Adrenal gland (tissue), 12 donors: Measurements from ENCODE around the gene AKAP13. TPM values are rescaled to one million over a fixed set of nuclear protein-coding genes. Genes with fewer than 3 reads are reported as not detected.

Experiments used
- DNase-seq, 7 donors: peaks; one replicate each; pipeline ENCODE4 v3.0.0-alpha.2; 2019 to 2020
- H3K27ac ChIP-seq, 5 donors: fragments of 200-600 bp; sonication (generic) in 4 of 5; 1 replicate in 3 of 5; 2 replicates in 2 of 5; pipeline versions ENCODE4 v1.5.1 to v1.8.0; 2016 to 2020; ENCODE audit warnings: mild to moderate bottlenecking in 1 of 5
- H3K27me3 ChIP-seq: fragments of 200-600 bp; 2 replicates; pipeline ENCODE4 v1.8.0; 2021
- H3K36me3 ChIP-seq, 2 donors: fragments of 200-600 bp; replicated peaks in 1 of 2; 1 replicate in 1 of 2; 2 replicates in 1 of 2; pipeline versions ENCODE4 v1.5.1 to v1.8.0; 2018 to 2022
- H3K4me1 ChIP-seq, 2 donors: fragments of 200-600 bp; replicated peaks in 1 of 2; 1 replicate in 1 of 2; 2 replicates in 1 of 2; pipeline versions ENCODE4 v1.5.1 to v1.8.0; 2018 to 2021
- H3K4me3 ChIP-seq, 4 donors: fragments of 200-600 bp; sonication (generic) in 3 of 4; one replicate each; pipeline ENCODE4 v1.5.1; 2016 to 2018
- H3K9me3 ChIP-seq, 3 donors: fragments of 200-600 bp; sonication (generic) in 1 of 3; replicated peaks in 1 of 3; 1 replicate in 2 of 3; 2 replicates in 1 of 3; pipeline versions ENCODE4 v1.5.1 to v1.8.0; 2016 to 2021
- CTCF ChIP-seq, 6 experiments: fragments of 450-650 bp in 4 of 6; fragments of 200-600 bp in 2 of 6; sonication (generic) in 1 of 6; IDR thresholded peaks; 1 replicate in 5 of 6; 2 replicates in 1 of 6; pipeline versions ENCODE4 v1.5.1 to v1.8.0; 2016 to 2021; ENCODE audit warnings: antibody characterized with exemption in 6 of 6, mild to moderate bottlenecking in 2 of 6, moderate library complexity in 1 of 6
- POLR2A ChIP-seq, 2 donors: fragments of 450-650 bp; IDR thresholded peaks; one replicate each; pipeline ENCODE4 v1.6.1; 2017; ENCODE audit warnings: antibody characterized with exemption in 2 of 2, mild to moderate bottlenecking in 2 of 2, moderate library complexity in 1 of 2
- WGBS, 4 donors: extraction: QIAGEN DNeasy Blood & Tissue Kit in 2 of 4; methylation state at CpG; one replicate each; pipeline versions ENCODE4 v1.1.5 to v1.1.7; 2013 to 2017; 5-methylcytosine and 5-hydroxymethylcytosine counted together
- intact Hi-C, 2 donors: fragments of 100-400 bp; cut with DNase I; formaldehyde crosslinking; loops; one replicate each; pipeline versions ENCODE4 v1.14.1 to v1.15.0; 2022 to 2023
- polyA plus RNA-seq, 3 donors: library from polyadenylated mRNA; stranded (reverse); fragments of 200-250 nt in 2 of 3; fragments of 350-450 nt in 1 of 3; fragmentation: Illumina TruSeq in 1 of 3; extraction: RNeasy Lipid Tissue Mini Kit (QIAGEN cat#74804) in 1 of 3; gene quantifications; one replicate each; pipeline ENCODE4 v1.2.3, GENCODE V29; 2013 to 2014
- total RNA-seq, 9 donors: library from RNA; depleted of rRNA in 4 of 9; stranded (reverse); fragments of >200 nt in 4 of 9; fragments of 120-200 nt in 1 of 9; fragmentation: NEBNext Ultra II Directional in 1 of 9; extraction: Animal tissue kit (Norgen Biotek cat#: 25700) in 1 of 9; gene quantifications; one replicate each; pipeline versions ENCODE4 v1.1.0 to v1.2.4, GENCODE V29; 2013 to 2023
- donor health status: healthy with polysubstance abuse.
- donor health status: Bipolar disorder and iron deficiency.
- donor health status: DM: yes; HTN: yes; CAD: no.
- donor health status: DM: no; HTN: no; CAD: no.
- donor health status: DM: no; HTN: no; CAD: no.
- donor health status: DM: yes; HTN: yes; CAD: no.

The AKAP13 gene
- total and polyA plus RNA-seq, 12 donors: 42.7 to 144 (median 89.2) TPM

GRCh38 chr15:85748729-85749128 is 368.3 kb downstream of the AKAP13 start:
- no peak for TF ChIP-seq POLR2A (IDR thresholded peaks at IDR 0.05)
- no peak for TF ChIP-seq CTCF (IDR thresholded peaks at IDR 0.05)
- Histone ChIP-seq H3K27ac (peak overlapping the region in 2 of 5 donors; percentile 34 to 69), H3K36me3 (peaks cover 0 to 52% of the 10 kb centered on the region in 2 donors), H3K4me1 (peaks cover 0 to 14% of the 10 kb centered on the region in 2 donors), H3K4me3 (no peak overlapping the region), H3K27me3 (no peaks in the 10 kb centered on the region), H3K9me3 (no peaks in the 10 kb centered on the region)
- intact Hi-C loops: no loop called here
- DNase-seq: peak in 3 of 7 donors; percentile 6 to 55 (median 15)
- WGBS, 4 donors: 79 to 93% (median 83%) methylated on average over 9 to 11 of the region's 11 CpGs

GRCh38 chr15:85749261-85750151 is 369.1 kb downstream of the AKAP13 start:
- Histone ChIP-seq H3K36me3 (peaks cover 0 to 44% of the 10 kb centered on the region in 2 donors), H3K27ac (peak overlapping the region in 3 of 5 donors; percentile 38 to 78 (median 69)), H3K27me3 (no peaks in the 10 kb centered on the region), H3K4me3 (no peak overlapping the region), H3K4me1 (peaks cover 0 to 14% of the 10 kb centered on the region in 2 donors), H3K9me3 (no peaks in the 10 kb centered on the region)
- peak in 3 of 7 donors; percentile 24 to 61 (median 25) for DNase-seq
- TF ChIP-seq CTCF (IDR thresholded peaks at IDR 0.05) (no peak), POLR2A (IDR thresholded peaks at IDR 0.05) (no peak)
- intact Hi-C loops: no loop called here
- WGBS, 4 donors: 65 to 80% (median 70%) methylated on average over 14 to 21 of the region's 21 CpGs

- WGBS, 4 donors: 57 to 68% (median 61%) methylated on average over 22 to 27 of the region's 27 CpGs
- Histone ChIP-seq H3K4me1 (peaks cover 0 to 19% of the 10 kb centered on the region in 2 donors), H3K9me3 (no peaks in the 10 kb centered on the region), H3K36me3 (peaks cover 0 to 33% of the 10 kb centered on the region in 2 donors), H3K27ac (peak overlapping the region in 2 of 5 donors; percentile 69 to 78), H3K27me3 (no peaks in the 10 kb centered on the region), H3K4me3 (no peak overlapping the region)
- TF ChIP-seq POLR2A (IDR thresholded peaks at IDR 0.05) (no peak), CTCF (IDR thresholded peaks at IDR 0.05) (no peak)
- peak in 4 of 7 donors; percentile 30 to 68 (median 52) for DNase-seq
- intact Hi-C loops: no loop called here
Observed at GRCh38 chr15:85750319-85751290, 370.2 kb downstream of the AKAP13 start.
